Activated CD4-positive, alpha-beta memory T cell treated with anti-CD3 and anti-CD28 coated beads, Interleukin-2, amount 10 ng/mL, durations not matched to agents 7 days and 5 days (primary cell): ENCODE results near the gene SIGLEC8. TPM values are rescaled to one million over a fixed set of nuclear protein-coding genes. Genes with fewer than 3 reads are reported as not detected.
A peak's percentile ranks its signal among the peaks of the same experiment; 100 is the strongest.

Experiments
- CTCF ChIA-PET: fragments of 350-600 bp; sonication (Branson Sonifier 250); formaldehyde crosslinking; loops from one replicate; lab custom pipeline; 2021; ENCODE audit warnings: antibody characterized with exemption, inconsistent platforms; lab: Charles Lee
- POLR2A ChIA-PET: fragments of 350-600 bp; sonication (Branson Sonifier 250); formaldehyde crosslinking; loops from one replicate; lab custom pipeline; 2021; ENCODE audit warnings: antibody characterized with exemption; lab: Charles Lee
- DNase-seq: peaks from one replicate; pipeline ENCODE4 v3.0.0-alpha.2; 2020
- H3K27ac Mint-ChIP-seq: one replicate; pipeline ENCODE4 v1.8.0; 2021; ENCODE audit warnings: mild to moderate bottlenecking, mixed read lengths
- H3K27me3 Mint-ChIP-seq: one replicate; pipeline ENCODE4 v1.8.0; 2021; ENCODE audit warnings: mixed read lengths
- H3K36me3 Mint-ChIP-seq: one replicate; pipeline ENCODE4 v1.8.0; 2021; ENCODE audit warnings: low read depth, mixed read lengths
- H3K4me1 Mint-ChIP-seq: one replicate; pipeline ENCODE4 v1.8.0; 2021; ENCODE audit warnings: mixed read lengths
- H3K4me3 Mint-ChIP-seq: one replicate; pipeline ENCODE4 v1.8.0; 2021; ENCODE audit warnings: mild to moderate bottlenecking, mixed read lengths
- H3K9me3 Mint-ChIP-seq: one replicate; pipeline ENCODE4 v1.8.0; 2021; ENCODE audit warnings: mixed read lengths
- total RNA-seq, 2 experiments: library from RNA; stranded (reverse); gene quantifications; one replicate each; pipeline ENCODE4 v1.2.3, GENCODE V29; 2021

The SIGLEC8 gene
- total RNA-seq, 2 experiments from 2014 or later = not detected

- no peak for DNase-seq
- Mint-ChIP-seq H3K36me3 (no peaks in the 10 kb centered on the region), H3K27ac (no peak overlapping the region), H3K9me3 (no peaks in the 10 kb centered on the region), H3K4me1 (peaks cover 8% of the 10 kb centered on the region), H3K27me3 (no peaks in the 10 kb centered on the region), H3K4me3 (no peak overlapping the region)
- ChIA-PET CTCF (no interaction called here), POLR2A (no interaction called here)
Measured at GRCh38 chr19:51410950-51411748, 47.1 kb downstream of the SIGLEC8 start.

GRCh38 chr19:51407511-51408131, 50.6 kb downstream of the SIGLEC8 start:
- Mint-ChIP-seq H3K9me3 (peaks cover 9% of the 10 kb centered on the region), H3K27me3 (no peaks in the 10 kb centered on the region), H3K4me3 (no peak overlapping the region), H3K27ac (no peak overlapping the region), H3K36me3 (peaks cover 16% of the 10 kb centered on the region), H3K4me1 (peaks cover 8% of the 10 kb centered on the region)
- peak; percentile 51 for DNase-seq
- POLR2A ChIA-PET = interaction anchor here (1.2 to 1.5 kb wide), 3 partner anchors 40 to 68 kb away, joined by 3 to 4 read pairs (median 4); no protein-coding TSS in a partner anchor
- CTCF ChIA-PET = interaction anchor here (0.6 to 2.3 kb wide), 18 partner anchors 8 to 250 kb away, joined by 3 to 15 read pairs (median 3); partner anchors contain the start of genes SIGLEC10 and VSIG10L

GRCh38 chr19:51402117-51402516, 56.1 kb downstream of the SIGLEC8 start:
- H3K4me1 Mint-ChIP-seq = peaks cover 15% of the 10 kb centered on the region
- H3K27ac Mint-ChIP-seq = no peak overlapping the region
- H3K9me3 Mint-ChIP-seq = peaks cover 18% of the 10 kb centered on the region
- CTCF ChIA-PET = interaction anchor here (1.8 kb wide), 1 partner anchor 39 kb away, joined by 4 read pairs; no protein-coding TSS in a partner anchor
- no peak overlapping the region for H3K4me3 Mint-ChIP-seq
- POLR2A ChIA-PET = no interaction called here
- DNase-seq = no peak
- H3K27me3 Mint-ChIP-seq = no peaks in the 10 kb centered on the region
- peaks cover 29% of the 10 kb centered on the region for H3K36me3 Mint-ChIP-seq

Other genes with a start within 250 kb of the SIGLEC8 start
- gene CD33, start 233.4 kb downstream of the SIGLEC8 start, total RNA-seq = 10 to 100 TPM; 21.1 to 23.7 TPM
- under 1 TPM in 1 of 2 experiments, not detected in 1; 0.18 TPM for gene SIGLECL1, start 207.4 kb downstream of the SIGLEC8 start, total RNA-seq
- gene IGLON5, start 146.8 kb downstream of the SIGLEC8 start, total RNA-seq = under 1 TPM; 0.68 to 0.81 TPM
- gene VSIG10L, start 116.3 kb downstream of the SIGLEC8 start, total RNA-seq = 1 to 10 TPM; 2.3 to 2.5 TPM
- 100 to 1,000 TPM; 126 to 131 TPM for gene ETFB, start 92.1 kb downstream of the SIGLEC8 start, total RNA-seq
- gene CLDND2, start 89.5 kb downstream of the SIGLEC8 start, total RNA-seq = 1 to 10 TPM; 6.4 to 8.2 TPM
- 100 to 1,000 TPM; 417 to 428 TPM for gene NKG7, start 85.8 kb downstream of the SIGLEC8 start, total RNA-seq
- gene LIM2, start 70.5 kb downstream of the SIGLEC8 start, total RNA-seq = not detected
- gene C19orf84, start 67.9 kb downstream of the SIGLEC8 start, total RNA-seq = not detected
- under 1 TPM; 0.45 to 0.88 TPM for gene SIGLEC10, start 40.8 kb downstream of the SIGLEC8 start, total RNA-seq
- not detected for gene CEACAM18, start 20.1 kb upstream of the SIGLEC8 start, total RNA-seq
- under 1 TPM; 0.35 to 0.43 TPM for gene SIGLEC12, start 43.3 kb upstream of the SIGLEC8 start, total RNA-seq
- gene SIGLEC6, start 73.2 kb upstream of the SIGLEC8 start, total RNA-seq = under 1 TPM; 0.15 to 0.48 TPM
- 1 to 10 TPM; 5.5 to 7.1 TPM for gene ZNF175, start 112.8 kb upstream of the SIGLEC8 start, total RNA-seq
- gene SIGLEC5, start 171.9 kb upstream of the SIGLEC8 start, total RNA-seq = not detected
- not detected for gene SIGLEC14, start 188.4 kb upstream of the SIGLEC8 start, total RNA-seq
- gene SPACA6, start 234.9 kb upstream of the SIGLEC8 start, total RNA-seq = 1 to 10 TPM; 5.2 to 6.6 TPM